Daoy (cell line): Measurements from ENCODE around the gene ST6GALNAC1. TPM values are rescaled to one million over a fixed set of nuclear protein-coding genes. Genes with fewer than 3 reads are reported as not detected.
A peak's percentile ranks its signal among the peaks of the same experiment; 100 is the strongest.

Experiments used
- DNase-seq: peaks from one replicate; pipeline ENCODE4 v3.0.0-alpha.2; 2015; ENCODE audit warnings: low read depth
- total RNA-seq: library from RNA; depleted of rRNA; stranded (reverse); fragments of >200 nt; shearing (Covaris generic); gene quantifications from 2 replicates; pipeline ENCODE4 v1.2.3, GENCODE V29; 2014; rRNA removed

The ST6GALNAC1 gene
- total RNA-seq = not detected in 2 replicates

GRCh38 chr17:76643553-76644148 is at the start of gene ST6GALNAC1:
Gene ST6GALNAC1, minus strand, starts transcription at chr17:76643757. Its CDS starts 119 bp downstream, at chr17:76643638.
- DNase-seq = peak; percentile 18

GRCh38 chr17:76691379-76692191 is 48.0 kb upstream of the ST6GALNAC1 start:
- DNase-seq = no peak

GRCh38 chr17:76690596-76691280 is 47.2 kb upstream of the ST6GALNAC1 start:
- DNase-seq = no peak

GRCh38 chr17:76689859-76690258 is 46.3 kb upstream of the ST6GALNAC1 start:
- DNase-seq = no peak

GRCh38 chr17:76688165-76688622 is 44.6 kb upstream of the ST6GALNAC1 start:
- no peak for DNase-seq

GRCh38 chr17:76687298-76688164 is 44.0 kb upstream of the ST6GALNAC1 start:
- no peak for DNase-seq

- no peak for DNase-seq
Observed at GRCh38 chr17:76686538-76687297, 43.2 kb upstream of the ST6GALNAC1 start.

GRCh38 chr17:76685846-76686245 is 42.3 kb upstream of the ST6GALNAC1 start:
- DNase-seq = no peak

- no peak for DNase-seq
Observed at GRCh38 chr17:76685366-76685765, 41.8 kb upstream of the ST6GALNAC1 start.

GRCh38 chr17:76684756-76685155 is 41.2 kb upstream of the ST6GALNAC1 start:
- no peak for DNase-seq

GRCh38 chr17:76683921-76684745 is 40.6 kb upstream of the ST6GALNAC1 start:
- DNase-seq = no peak

- DNase-seq = no peak
Observed at GRCh38 chr17:76683011-76683755, 39.6 kb upstream of the ST6GALNAC1 start.

- DNase-seq = peak; percentile 63
Observed at GRCh38 chr17:76682296-76682695, 38.7 kb upstream of the ST6GALNAC1 start.

GRCh38 chr17:76681222-76682137 is 37.9 kb upstream of the ST6GALNAC1 start:
- DNase-seq = peak; percentile 73

- DNase-seq = no peak
Observed at GRCh38 chr17:76679239-76679638, 35.7 kb upstream of the ST6GALNAC1 start.

- DNase-seq = no peak
Observed at GRCh38 chr17:76678330-76678729, 34.8 kb upstream of the ST6GALNAC1 start.

GRCh38 chr17:76677406-76677805 is 33.8 kb upstream of the ST6GALNAC1 start:
- DNase-seq = no peak

GRCh38 chr17:76676629-76677028 is 33.1 kb upstream of the ST6GALNAC1 start:
- no peak for DNase-seq
